GM23248 (cell line): ENCODE results near the gene H1-8.

ENCODE experiments used
- EZH2 ChIP-seq: fragments of 200-600 bp; sonication (generic); IDR thresholded peaks from 2 replicates; pipeline ENCODE4 v1.6.1; 2018; ENCODE audit warnings: antibody characterized with exemption, mild to moderate bottlenecking; ENCODE audit not compliant: insufficient read depth, poor library complexity, severe bottlenecking
- EZH2phosphoT487 ChIP-seq: fragments of 200-600 bp; sonication (generic); IDR thresholded peaks from 2 replicates; pipeline ENCODE4 v1.6.1; 2018; ENCODE audit warnings: antibody characterized with exemption, moderate library complexity, mild to moderate bottlenecking, low read depth; ENCODE audit not compliant: insufficient read depth

- TF ChIP-seq EZH2phosphoT487 (no peak), EZH2 (no peak)
Observed at GRCh38 chr3:129558081-129558771, 15.3 kb downstream of the H1-8 start.
